NCI-H1436 treated with DMSO at 0.1 percent for 48 hours (cell line): ENCODE results near the gene SPR.

Source experiments
- DNase-seq: peaks from one replicate; lab custom pipeline; 2025; lab: John Stamatoyannopoulos, UW

SPR gene

DNA sequence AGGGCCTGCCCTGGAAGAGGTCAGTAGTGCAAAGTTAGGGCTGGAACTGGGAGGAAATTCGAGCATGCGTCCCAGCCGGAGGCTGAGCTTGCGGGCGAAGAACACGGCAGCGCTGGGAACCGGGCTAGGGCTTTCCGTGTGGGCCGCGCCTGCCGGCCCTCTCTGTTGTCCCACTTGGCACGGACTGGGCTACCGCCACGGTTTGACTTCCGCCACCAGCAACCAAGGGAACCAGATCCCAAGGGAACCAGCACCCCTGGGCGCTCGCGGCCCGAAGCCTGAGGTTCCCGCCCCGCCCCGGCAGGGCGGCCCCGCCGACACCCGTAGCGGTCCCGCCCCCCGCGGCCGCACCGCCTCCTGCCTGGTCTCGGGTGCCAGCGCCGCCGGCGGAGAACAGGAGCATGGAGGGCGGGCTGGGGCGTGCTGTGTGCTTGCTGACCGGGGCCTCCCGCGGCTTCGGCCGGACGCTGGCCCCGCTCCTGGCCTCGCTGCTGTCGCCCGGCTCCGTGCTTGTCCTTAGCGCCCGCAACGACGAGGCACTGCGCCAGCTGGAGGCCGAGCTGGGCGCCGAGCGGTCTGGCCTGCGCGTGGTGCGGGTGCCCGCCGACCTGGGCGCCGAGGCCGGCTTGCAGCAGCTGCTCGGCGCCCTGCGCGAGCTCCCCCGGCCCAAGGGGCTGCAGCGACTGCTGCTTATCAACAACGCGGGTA, at the start of gene SPR:
TSS of gene SPR (plus strand) at position 377 of the 708 bp plus-strand sequence. CDS start at position 402, 25 bp downstream.
- DNase-seq: peak; percentile 55

DNA sequence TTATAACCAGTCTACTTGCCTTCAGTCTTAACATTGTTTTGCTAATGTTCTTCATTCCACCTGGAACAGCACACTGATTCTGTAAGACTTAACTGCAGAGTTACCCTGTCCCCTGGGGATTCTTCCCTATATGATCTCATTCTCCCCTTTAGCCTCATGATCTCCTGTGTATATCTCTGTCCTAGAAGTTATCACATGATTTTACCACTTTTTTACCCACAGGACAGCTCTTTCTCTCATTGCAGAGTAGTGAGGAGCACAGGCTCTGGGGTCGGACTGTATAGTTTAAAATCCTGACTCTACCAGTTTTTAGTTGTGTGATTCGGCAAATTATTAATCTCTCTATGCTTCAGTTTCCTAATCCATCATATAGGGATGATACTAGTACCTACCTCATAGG, 47.1 kb upstream of the SPR start:
- DNase-seq: no peak

DNA sequence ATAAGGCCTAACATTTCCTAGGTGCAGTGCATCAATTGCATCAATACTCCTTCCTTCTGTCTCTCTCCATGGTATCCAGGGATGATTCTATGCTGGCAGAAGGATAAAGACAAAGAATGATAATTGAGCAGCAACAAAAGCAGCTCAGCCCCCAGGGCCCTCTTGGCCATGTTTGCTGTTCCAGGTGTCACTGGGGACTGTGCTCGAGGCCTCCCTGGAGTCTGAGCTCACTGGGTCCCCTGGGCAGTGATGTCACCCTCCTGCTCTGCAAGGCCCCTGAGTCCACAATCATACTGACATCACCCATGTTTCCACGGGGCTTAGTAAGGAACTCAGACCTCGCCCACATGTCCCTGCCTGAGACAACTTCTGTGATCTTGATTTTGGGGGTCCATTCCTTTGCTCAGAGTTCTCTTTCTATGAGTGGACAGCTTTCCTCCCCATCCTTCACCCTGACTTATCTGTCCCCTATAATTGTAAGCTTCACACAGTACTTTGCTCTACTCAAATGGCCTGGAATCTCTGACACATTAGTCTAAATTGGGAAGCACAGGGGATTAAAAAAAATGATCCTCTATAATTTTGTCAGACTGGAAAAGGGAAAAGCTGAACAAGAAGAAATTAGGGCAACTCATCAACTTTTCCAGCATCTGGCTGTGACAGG, 45.6 kb upstream of the SPR start:
- peak; percentile 83 for DNase-seq

DNA sequence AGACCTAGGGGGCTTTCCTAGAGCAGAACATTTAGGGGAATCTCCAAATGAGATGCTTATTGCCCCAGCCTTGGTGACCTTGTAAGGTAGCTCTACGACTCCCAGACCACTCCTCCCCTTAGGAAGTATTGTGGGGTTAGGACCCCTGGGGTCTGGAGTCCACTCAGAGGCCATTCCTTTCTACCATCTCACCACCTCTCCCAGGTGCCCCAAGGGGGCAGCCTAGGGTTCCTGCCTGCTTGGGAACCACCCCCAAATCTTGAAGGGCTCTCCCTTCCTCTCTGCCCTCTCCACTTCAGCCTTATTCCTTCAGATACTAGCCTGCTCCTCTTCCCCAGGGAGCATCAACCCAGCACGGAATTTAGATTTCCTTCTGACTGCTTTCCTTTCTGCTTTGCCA, 43.9 kb upstream of the SPR start:
- no peak for DNase-seq

DNA sequence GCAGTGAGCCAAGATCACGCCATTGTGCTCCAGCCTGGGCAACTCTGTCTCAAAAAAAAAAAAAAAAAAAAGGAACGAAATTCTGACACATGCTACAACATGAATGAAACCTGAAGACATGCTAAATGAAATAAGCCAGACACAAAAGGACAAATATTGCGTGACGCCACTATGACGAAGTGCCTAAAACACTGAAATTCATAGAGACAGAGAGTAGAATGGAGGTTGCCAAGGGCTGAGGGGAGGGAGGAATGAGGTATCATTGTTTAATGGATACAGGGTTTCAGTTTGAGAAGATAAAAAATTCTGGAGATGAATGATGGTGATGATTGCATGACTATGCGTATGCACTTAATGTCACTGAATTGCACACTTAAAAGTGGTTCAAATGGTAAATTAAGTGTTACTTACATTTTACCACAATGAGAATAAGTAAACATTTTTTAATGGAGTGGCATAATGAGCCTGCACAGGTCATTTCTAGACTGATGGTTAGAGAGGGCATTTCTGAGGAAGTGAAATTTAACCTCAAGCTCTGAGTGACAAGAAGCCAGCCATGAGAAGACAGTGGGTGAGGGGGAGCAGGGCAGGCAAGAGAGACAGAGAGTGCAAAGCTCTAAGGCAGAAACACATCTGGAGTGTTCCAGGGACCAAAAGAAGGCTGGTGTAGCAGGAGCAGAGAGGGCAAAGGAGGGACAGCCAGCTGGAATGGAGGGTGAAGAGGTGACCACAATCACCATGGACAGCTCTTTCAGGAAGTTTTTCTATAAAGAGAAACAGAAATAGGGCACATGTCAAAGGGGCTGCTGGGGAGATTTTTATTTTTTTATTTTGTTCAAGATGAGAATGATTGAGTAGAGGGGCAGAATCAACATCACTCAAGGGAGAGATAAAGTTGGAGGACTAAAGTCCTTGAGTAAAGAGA, 40.8 kb upstream of the SPR start:
- DNase-seq: no peak

DNA sequence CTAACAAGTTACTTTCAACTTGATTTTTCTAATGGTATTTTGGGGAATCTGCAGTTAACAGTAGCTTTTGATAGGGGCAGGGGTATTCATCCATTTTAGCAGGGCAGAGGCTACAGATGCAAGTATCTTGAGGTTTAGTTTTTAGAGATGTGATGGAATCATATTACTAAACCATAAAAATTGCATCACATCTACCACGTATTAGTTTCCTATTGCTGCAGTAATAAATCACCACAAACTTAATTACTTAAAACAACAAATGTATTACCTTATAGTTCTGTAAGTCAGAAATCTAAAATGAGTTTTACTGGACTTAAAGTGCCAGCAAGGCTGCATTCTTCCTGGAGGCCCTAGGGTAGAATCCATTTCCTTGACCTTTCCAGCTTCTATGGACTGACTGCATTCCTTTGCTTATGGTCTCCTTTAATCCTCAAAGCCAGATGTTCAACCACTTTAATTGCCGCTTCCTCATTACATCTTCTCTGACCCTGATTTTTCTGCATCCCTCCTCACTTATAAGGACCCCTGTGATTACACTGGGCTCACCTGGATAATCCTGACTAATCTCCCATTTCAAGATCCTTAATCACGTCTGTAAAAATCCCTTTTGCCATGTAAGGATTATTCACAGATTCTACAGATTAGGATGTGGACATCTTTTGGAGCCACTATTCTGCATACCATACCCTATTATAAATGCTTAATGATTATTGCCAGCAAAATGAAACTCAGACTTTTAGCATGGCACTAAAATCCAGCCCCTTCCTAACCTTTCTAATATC, 39.5 kb upstream of the SPR start:
- no peak for DNase-seq

DNA sequence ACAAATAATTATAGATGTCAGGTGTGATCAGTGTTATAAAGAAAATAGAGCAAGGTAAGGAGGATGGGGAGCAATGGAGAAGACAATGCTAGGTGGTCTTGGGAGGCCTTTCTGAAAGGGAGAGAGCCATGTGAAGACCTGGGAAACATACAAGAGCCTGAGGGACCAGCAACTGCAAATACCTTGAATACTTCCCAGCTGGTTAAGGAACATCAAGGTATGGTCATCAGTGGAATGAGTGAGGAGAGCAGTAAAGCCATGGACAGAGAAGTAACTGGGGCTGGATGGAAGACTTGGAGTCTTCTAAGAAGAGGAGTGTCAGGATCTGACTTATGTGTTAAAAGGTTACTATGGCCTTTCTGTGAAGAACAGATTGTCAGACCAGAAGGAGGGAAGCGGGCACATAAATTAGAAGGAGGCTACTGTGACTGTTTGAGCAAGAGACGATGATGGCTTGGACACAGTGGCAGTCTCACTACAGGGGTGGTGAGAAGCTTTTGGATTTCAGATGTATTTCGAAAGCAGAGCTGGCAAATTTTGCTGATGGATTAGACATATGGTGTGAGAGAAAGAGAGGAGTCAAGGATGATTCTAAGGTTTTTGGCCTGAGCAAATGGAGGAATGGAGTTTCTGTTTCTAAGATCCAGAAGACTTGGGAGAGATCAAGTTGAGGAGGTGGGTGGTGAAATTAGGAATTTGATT, 38.6 kb upstream of the SPR start:
- no peak for DNase-seq

DNA sequence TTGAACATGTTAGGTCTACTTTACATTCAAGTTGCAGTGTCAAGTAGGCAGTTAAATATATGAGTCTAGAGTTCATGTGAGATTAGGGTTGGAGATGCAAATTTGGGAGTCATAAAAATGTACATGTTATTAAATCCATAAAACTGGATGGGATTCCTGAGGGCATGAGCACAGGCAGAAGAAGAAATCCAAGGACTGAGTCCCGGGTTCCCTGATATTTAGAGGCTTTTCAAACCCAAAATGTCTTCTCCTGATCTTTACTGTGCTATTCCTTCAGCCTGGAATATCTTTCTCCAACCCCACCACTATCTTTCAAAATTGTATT, 38.1 kb upstream of the SPR start:
- DNase-seq: no peak

DNA sequence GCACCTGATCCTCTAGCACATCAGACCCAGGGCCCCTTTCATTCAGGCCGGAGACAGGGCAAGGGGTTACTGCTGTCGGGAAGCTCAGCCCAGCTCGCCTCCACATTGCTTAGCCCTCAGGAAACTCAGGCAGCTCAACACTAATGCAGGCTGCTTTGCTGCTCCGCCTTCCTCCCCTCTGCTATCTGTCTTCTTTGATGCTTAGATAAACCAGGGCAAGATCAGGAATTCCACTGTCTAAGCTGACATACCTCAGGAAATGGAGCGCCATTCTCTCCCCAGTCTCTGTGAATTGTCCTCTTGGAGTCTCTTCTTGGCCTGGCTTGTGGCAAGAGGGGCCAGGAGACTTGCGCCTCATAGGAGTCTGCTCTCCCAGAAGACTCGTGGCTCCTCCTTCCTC, 35.9 kb upstream of the SPR start:
- no peak for DNase-seq

DNA sequence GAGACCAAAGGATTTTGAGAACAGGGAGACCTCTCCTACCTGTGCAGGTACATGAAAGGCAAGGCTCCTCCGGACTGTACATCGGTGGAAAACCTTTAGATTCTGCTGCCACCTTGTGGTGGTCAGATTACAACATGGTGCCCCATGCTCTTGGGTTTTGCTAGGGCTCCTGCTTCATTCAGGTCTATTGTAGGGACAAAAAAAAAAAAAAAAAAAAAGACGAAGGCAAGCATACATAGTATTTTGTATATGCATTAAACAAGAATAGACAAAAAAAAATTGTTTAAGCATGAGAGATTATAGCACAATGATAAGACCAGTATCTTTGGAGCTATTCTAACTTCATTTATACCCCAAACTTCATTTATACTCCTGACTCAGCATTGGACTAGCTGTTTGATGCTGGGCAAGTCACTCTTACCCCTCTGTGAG, 27.4 kb upstream of the SPR start:
- peak; percentile 25 for DNase-seq

DNA sequence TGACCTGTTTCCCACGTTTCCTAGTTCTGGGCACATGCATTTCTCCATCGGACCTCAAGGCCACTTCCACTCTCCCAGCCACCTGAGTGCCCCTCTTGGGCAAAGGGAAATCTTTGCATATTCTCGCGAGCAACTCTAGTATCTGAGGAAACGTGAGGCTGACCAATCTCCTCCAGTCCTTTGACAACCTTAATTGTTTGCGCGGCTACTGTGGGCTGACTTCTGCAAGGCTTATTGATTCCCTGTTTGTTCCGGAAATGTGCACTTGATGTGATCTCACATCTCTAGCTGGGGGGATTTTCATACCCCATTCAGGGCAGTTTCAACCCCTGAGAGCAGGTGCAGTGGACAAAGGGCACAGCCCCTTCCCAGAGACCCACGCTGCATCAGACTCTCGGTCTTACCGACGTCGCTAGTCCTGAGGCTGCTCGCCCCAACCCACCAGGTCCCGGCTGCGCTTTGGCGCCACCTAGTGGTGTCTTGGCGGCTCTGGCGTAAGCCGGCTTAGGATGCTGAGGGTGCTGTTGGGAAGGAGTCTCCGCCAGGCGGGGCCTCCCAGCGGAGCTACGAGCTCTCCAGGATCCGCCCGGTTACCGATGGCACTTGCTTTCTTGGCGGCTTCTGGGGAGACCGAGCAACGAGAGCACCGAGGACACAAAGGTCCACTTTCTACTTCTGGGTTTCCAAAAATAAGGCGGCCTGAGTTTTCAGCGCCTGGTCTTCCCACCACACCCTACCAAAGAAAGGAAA, 24.8 kb upstream of the SPR start:
- peak; percentile 74 for DNase-seq

DNA sequence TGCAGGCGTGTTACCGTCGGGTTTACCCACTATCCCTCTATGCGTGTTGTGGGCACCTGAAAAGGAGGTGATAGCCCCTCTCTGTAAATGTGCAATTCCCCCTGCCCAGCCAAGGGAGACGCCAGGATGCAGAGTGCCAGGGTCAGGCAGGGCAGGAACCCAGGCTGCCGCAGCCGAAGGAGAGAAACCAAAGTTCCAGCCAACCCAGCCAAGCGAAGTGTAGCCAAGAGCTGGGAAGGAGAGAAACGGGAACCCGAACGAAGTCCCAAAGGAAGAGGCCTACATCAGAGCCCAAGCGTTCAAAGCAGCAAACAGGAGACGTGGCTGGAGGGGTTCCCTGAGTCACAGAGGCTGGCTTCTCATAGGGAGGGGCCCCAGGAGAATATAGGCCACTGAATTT, 24.2 kb upstream of the SPR start:
- no peak for DNase-seq

DNA sequence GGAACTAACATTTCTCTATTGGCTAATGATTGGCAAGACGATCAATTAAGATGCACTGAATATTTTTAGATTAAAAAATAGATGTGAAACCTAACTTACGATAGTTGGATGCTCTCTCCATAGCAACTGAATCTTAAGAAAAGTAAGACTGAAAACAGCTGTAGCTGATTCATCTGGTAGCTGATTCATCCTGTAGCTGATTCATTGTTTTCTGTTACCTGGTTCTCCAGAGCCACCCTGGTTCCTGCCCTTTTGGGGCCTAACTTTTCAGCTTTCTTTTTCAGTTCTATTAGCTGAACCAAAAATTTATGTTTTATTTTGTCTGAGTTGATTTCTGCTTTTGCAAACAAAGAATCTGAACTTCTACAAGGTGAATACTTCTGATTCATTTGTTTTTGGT, 22.7 kb upstream of the SPR start:
- no peak for DNase-seq

DNA sequence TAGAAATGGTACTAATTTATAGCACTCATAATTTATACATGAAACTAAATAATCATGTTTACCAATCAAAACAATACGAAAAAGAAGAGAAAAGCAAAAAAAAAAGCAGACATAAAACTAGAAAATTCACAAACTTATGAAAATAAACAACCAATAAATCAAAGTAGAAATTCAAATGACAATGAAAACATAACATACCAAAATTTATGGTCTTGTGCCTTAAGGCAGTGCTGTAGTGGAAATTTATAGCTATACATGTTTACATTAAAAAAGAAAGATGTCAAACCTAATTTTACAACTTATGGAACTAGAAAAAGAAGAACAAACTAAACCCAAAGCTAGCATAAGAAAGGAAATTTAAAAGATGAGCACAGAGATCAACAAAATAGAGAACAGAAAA, 16.1 kb upstream of the SPR start:
- no peak for DNase-seq

DNA sequence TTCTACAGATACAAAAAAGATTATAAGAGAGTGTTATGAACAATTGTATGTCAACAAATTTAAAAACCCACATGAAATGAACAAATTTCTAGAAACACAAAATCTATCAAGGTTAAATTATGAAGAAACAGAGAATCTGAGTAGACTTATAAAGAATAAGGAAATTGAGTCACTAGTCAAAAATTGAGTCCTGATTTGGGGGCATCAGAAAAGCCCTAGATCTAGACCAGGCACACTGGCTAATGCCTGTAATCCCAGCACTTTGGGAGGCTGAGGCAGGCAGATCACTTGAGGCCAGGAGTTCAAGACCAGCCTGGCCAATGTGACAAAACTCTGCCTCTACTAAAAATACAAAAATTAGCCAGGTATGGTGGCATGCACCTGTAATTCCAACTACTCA, 15.3 kb upstream of the SPR start:
- DNase-seq: no peak

DNA sequence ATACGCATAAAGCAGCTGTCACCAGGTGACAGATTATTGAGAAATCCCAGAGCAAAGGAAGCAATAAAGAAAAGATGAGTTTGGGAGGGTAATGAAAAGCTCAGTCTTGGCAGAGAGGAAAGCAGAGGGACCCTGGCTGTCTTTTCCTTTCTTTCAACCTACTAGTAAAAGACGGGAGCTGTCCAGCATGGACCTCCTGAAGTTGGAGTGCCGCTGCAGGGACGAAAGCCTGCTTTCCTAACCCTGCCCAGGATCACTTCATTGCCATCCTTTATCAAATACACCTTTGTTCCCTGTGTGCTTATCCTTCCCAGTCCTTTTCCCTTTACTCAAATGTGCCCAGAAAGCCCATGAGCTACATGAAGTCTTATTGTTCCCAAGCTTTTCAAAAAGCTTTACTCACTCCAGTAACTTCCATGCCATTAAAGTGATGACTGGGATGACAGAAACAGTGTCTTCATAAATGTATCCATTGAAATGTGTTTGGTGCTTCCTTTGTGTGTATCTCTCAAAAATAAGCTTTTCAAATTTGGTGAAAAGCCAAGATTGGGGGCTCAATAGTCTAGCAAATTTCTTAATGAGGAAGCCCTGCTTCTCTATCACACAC, 3.7 kb upstream of the SPR start:
- DNase-seq: no peak

DNA sequence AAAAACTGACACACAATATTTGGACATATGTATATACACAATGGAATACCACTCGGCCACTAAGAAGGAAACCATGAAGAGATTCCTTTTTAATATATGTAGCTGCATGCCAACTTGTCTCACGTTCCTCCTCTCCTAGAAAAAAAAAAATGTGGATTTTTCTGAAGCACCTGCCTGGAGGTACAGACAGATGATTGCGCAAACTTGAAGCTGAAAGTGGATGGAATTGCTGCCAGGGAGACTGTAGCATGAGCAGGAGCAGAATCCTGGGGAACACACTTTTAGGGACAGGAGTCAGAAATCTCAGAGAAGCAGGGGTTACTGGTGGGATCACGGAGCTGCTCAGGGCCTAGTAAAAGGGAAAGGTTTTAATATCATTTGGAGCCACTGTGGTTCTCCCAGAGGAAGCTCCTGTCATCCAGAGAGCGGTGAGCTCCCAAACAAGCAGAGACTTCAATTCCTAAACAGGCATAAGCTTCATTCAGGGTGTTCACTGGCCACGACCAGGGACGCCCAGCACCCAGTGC, 640 bp upstream of the SPR start:
- DNase-seq: no peak

DNA sequence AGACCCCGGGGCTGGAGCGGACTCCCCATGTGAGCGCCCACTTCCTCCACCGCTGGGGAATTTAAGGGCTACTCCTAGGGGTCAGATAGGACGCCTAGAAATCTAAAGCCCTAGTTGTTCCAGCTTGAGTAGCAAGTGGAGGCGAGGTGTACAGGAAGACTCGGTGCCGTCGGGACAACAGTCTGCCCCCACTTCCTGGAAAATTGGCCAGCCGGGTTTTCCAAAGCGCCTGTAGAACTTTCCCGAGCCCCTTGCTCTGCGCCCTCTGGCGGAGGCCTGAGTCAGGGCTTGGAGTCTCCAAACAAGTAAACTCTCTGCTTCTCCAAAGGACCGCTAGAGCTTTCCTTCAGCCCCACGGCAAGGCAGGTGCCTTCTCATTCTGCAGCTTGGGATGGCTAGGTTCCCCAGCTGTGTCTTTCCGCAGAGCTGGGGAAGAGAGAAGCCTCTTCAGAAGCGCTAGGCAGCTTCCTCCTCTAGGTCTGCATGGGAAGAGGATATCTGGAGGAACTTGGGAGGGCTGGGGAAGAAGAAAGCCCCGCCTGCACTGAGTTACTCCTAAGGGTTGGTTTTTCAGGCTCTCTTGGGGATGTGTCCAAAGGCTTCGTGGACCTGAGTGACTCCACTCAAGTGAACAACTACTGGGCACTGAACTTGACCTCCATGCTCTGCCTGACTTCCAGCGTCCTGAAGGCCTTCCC, 681 bp downstream of the SPR start:
- peak; percentile 31 for DNase-seq

DNA sequence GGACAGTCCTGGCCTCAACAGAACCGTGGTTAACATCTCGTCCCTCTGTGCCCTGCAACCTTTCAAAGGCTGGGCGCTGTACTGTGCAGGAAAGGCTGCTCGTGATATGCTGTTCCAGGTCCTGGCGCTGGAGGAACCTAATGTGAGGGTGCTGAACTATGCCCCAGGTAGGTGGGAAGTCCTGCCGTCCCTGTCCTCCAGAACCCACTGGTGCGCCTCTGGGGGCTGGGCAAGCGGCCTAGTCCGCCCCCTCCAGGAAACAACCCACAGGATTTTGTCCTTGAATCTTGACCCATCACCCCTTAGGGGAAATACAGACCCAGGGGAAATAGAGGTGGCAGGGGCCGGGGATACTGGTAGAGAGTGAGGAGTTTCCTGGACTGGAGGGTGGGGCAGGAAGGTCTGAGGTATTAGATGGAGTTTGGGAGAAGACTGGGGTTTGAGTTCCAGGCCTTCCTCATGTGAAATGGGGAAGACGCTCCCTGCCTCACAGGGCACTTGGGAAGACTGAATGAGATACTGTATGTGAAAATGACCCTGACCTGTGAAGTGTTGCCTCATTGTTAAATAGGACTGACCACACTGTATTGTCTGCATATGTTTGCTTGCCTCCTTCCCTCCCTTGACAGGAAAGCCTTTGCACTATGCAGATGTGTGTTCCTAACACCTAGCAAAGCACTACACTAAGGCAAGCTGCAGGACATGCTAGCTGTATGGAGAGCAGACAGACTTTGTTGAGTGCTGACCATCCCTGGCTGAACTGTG, 1.4 kb downstream of the SPR start:
- no peak for DNase-seq
